Gastrocnemius medialis (tissue), 4 donors: ENCODE results near the gene SELL. TPM values are rescaled to one million over a fixed set of nuclear protein-coding genes. Genes with fewer than 3 reads are reported as not detected.

Source experiments
- ATAC-seq, 2 donors: fragments of 150-250 bp; one replicate each; pipeline ENCODE4 v1.9.1; 2016
- DNase-seq, 2 donors: peaks; one replicate each; pipeline ENCODE4 v3.0.0-alpha.2; 2019
- H3K27ac ChIP-seq, 4 donors: fragments of 200-600 bp; sonication (generic); 1 replicate in 1 of 4; 2 replicates in 3 of 4; pipeline ENCODE4 v1.5.1; 2016 to 2018; ENCODE audit warnings: mild to moderate bottlenecking in 2 of 4, moderate library complexity in 1 of 4
- H3K27me3 ChIP-seq, 3 donors: fragments of 200-600 bp; sonication (generic) in 2 of 3; 1 replicate in 1 of 3; 2 replicates in 2 of 3; pipeline versions ENCODE4 v1.5.1 to v1.6.0; 2016 to 2019; ENCODE audit warnings: mild to moderate bottlenecking in 1 of 3, moderate library complexity in 1 of 3
- H3K36me3 ChIP-seq, 2 donors: fragments of 200-600 bp; sonication (generic) in 1 of 2; one replicate each; pipeline ENCODE4 v1.5.1; 2017 to 2018
- H3K4me1 ChIP-seq, 2 donors: fragments of 200-600 bp; sonication (generic) in 1 of 2; one replicate each; pipeline ENCODE4 v1.5.1; 2016 to 2017; ENCODE audit warnings: mild to moderate bottlenecking in 2 of 2
- H3K4me3 ChIP-seq, 4 donors: fragments of 200-600 bp; sonication (generic) in 3 of 4; 1 replicate in 1 of 4; 2 replicates in 3 of 4; pipeline ENCODE4 v1.5.1; 2016 to 2019; ENCODE audit warnings: mild to moderate bottlenecking in 2 of 4
- H3K9me3 ChIP-seq, 3 donors: fragments of 200-600 bp; sonication (generic) in 2 of 3; 1 replicate in 1 of 3; 2 replicates in 2 of 3; pipeline ENCODE4 v1.5.1; 2016 to 2019
- POLR2A ChIP-seq, 2 donors: fragments of 450-650 bp; IDR thresholded peaks; one replicate each; pipeline ENCODE4 v1.6.1; 2017; ENCODE audit warnings: antibody characterized with exemption in 2 of 2, mild to moderate bottlenecking in 2 of 2, moderate library complexity in 2 of 2
- in situ Hi-C, 4 donors: fragments of 200-750 bp; cut with MboI; loops; one replicate each; pipeline versions ENCODE4 v1.15.0 to v1.8.0; 2017; ENCODE audit warnings: low sequenced_read_pairs in 4 of 4
- intact Hi-C: fragments of 100-400 bp; cut with DNase I; formaldehyde crosslinking; loops from one replicate; pipeline ENCODE4 v1.15.1; 2023; ENCODE audit warnings: low total_unique reads
- total RNA-seq, 4 donors: library from RNA; depleted of rRNA; stranded (reverse); fragments of >200 nt; gene quantifications; one replicate each; pipeline versions ENCODE4 v1.1.0 to v1.2.3, GENCODE V29; 2016
- TF ChIP-seq, protein P1 (sequence below), 5 experiments: fragments of 450-650 bp in 3 of 5; fragments of 200-600 bp in 2 of 5; sonication (generic) in 2 of 5; IDR thresholded peaks in 4 of 5; conservative IDR thresholded peaks in 1 of 5; 1 replicate in 4 of 5; 2 replicates in 1 of 5; pipeline ENCODE4 v1.5.1; 2016 to 2019; ENCODE audit warnings: antibody characterized with exemption in 5 of 5, mild to moderate bottlenecking in 3 of 5, moderate library complexity in 3 of 5

Gene SELL
- total RNA-seq, 4 donors from 2014 or later: 0.24 to 0.72 (median 0.55) TPM; not detected in 1

DNA sequence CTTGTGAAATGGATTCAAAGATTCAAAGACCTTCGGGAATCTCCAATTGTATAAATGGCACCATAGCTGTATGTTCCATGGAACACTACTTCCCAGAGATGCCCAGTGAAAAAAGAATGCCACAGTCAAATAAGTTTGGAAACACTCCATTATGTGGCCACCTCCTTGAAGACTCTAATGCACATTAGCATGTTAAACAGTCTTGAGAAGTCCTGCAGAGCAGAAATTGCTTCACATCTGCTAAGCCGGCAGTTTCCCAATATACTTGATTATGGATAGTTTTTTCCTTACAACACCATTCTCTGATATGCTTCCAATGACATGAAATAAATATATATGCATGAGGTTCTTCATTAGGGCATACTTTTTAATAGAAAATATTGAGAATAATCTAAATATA is 35.1 kb upstream of the SELL start:
- in situ Hi-C loops (no loop called here), intact Hi-C loops (no loop called here)
- Histone ChIP-seq H3K27ac (no peak overlapping the region), H3K9me3 (no peaks in the 10 kb centered on the region), H3K36me3 (no peaks in the 10 kb centered on the region), H3K4me3 (no peak overlapping the region), H3K4me1 (no peaks in the 10 kb centered on the region), H3K27me3 (no peaks in the 10 kb centered on the region)
- DNase-seq: no peak
- TF ChIP-seq POLR2A (IDR thresholded peaks at IDR 0.05): no peak
- TF ChIP-seq, protein P1, sequence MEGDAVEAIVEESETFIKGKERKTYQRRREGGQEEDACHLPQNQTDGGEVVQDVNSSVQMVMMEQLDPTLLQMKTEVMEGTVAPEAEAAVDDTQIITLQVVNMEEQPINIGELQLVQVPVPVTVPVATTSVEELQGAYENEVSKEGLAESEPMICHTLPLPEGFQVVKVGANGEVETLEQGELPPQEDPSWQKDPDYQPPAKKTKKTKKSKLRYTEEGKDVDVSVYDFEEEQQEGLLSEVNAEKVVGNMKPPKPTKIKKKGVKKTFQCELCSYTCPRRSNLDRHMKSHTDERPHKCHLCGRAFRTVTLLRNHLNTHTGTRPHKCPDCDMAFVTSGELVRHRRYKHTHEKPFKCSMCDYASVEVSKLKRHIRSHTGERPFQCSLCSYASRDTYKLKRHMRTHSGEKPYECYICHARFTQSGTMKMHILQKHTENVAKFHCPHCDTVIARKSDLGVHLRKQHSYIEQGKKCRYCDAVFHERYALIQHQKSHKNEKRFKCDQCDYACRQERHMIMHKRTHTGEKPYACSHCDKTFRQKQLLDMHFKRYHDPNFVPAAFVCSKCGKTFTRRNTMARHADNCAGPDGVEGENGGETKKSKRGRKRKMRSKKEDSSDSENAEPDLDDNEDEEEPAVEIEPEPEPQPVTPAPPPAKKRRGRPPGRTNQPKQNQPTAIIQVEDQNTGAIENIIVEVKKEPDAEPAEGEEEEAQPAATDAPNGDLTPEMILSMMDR (IDR thresholded peaks at IDR 0.05 in 4 of 5, conservative IDR thresholded peaks at IDR 0.05 in 1 of 5): no peak
- no peak for ATAC-seq

GRCh38 chr1:169745015-169745861 is 33.8 kb upstream of the SELL start:
- Histone ChIP-seq H3K9me3 (no peaks in the 10 kb centered on the region), H3K27me3 (no peaks in the 10 kb centered on the region), H3K27ac (no peak overlapping the region), H3K4me1 (no peaks in the 10 kb centered on the region), H3K4me3 (no peak overlapping the region), H3K36me3 (no peaks in the 10 kb centered on the region)
- in situ Hi-C loops (no loop called here), intact Hi-C loops (no loop called here)
- DNase-seq: no peak
- no peak for TF ChIP-seq POLR2A (IDR thresholded peaks at IDR 0.05)
- TF ChIP-seq, protein P1 (IDR thresholded peaks at IDR 0.05 in 4 of 5, conservative IDR thresholded peaks at IDR 0.05 in 1 of 5): no peak
- ATAC-seq: no peak

DNA sequence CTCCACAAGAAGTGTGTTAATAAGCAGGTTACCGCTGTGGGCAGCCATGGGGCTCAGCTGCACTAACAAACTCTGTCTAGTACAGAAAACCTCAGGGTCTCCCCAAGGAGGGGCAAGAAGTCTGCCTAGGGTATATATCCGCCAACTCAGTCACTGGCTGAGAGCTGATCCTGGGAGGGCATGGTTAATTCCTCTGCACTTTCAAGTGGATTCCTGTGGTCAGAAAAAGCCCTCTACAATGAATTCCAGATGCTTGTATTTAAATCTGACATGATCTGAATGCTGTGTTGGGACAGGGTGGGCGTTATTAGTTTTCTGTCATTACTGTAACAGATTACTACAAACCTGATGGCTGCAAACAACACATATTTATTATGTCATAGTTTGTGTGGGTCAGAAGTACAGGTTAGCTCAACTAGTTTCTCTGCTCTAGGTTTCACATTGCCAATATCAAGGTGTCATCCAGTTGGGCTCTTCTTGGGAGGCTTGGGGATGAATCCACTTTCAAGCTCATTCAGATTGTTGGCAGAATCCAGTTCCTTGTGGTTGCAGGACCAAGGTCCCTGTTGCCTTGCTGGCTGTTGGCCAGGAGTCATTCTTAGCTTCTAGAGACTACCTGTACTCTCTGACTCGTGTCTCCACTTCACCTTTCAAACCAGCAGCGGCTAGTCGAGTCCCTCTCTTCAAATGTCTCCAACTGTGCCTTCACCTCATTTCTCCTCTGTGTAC is 30.4 kb upstream of the SELL start:
- H3K9me3 ChIP-seq: no peaks in the 10 kb centered on the region
- TF ChIP-seq POLR2A (IDR thresholded peaks at IDR 0.05): no peak
- TF ChIP-seq, protein P1 (IDR thresholded peaks at IDR 0.05 in 4 of 5, conservative IDR thresholded peaks at IDR 0.05 in 1 of 5): no peak
- in situ Hi-C loops (no loop called here), intact Hi-C loops (no loop called here)
- ATAC-seq (no peak), DNase-seq (no peak)
- no peak overlapping the region for H3K27ac ChIP-seq
- no peaks in the 10 kb centered on the region for H3K4me1 ChIP-seq
- no peaks in the 10 kb centered on the region for H3K36me3 ChIP-seq
- no peaks in the 10 kb centered on the region for H3K27me3 ChIP-seq
- H3K4me3 ChIP-seq: no peak overlapping the region

DNA sequence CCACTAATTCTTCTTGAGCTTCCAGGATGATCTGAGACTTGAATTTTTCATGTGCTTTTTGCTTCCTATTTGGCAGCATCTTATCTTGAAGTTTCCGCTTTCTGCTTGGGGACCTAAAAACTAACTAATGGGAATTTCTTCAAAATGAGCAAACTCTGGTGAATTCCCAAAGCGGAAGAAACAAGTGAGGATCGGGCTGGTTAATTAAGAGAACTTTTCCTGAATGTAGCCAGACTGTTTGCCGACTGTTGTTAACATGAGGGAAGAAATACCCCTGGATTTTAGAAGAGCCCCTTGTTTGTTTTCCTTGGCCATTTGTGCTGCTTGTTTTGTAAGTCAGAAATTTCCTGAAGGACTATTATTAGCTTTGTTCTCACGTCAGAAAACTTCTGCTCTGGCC is 28.6 kb upstream of the SELL start:
- in situ Hi-C loops (no loop called here), intact Hi-C loops (no loop called here)
- Histone ChIP-seq H3K9me3 (no peaks in the 10 kb centered on the region), H3K4me3 (no peak overlapping the region), H3K27ac (no peak overlapping the region), H3K4me1 (no peaks in the 10 kb centered on the region), H3K36me3 (no peaks in the 10 kb centered on the region), H3K27me3 (no peaks in the 10 kb centered on the region)
- TF ChIP-seq, protein P1 (IDR thresholded peaks at IDR 0.05 in 4 of 5, conservative IDR thresholded peaks at IDR 0.05 in 1 of 5): no peak
- TF ChIP-seq POLR2A (IDR thresholded peaks at IDR 0.05): no peak
- no peak for DNase-seq
- ATAC-seq: no peak
